Measurements from ENCODE around the gene C16orf96. TPM values are rescaled to one million over a fixed set of nuclear protein-coding genes. Genes with fewer than 3 reads are reported as not detected.

The C16orf96 gene
- total RNA-seq, 2 donors from 2014 or later = 1.5 to 1.6 TPM

DNA sequence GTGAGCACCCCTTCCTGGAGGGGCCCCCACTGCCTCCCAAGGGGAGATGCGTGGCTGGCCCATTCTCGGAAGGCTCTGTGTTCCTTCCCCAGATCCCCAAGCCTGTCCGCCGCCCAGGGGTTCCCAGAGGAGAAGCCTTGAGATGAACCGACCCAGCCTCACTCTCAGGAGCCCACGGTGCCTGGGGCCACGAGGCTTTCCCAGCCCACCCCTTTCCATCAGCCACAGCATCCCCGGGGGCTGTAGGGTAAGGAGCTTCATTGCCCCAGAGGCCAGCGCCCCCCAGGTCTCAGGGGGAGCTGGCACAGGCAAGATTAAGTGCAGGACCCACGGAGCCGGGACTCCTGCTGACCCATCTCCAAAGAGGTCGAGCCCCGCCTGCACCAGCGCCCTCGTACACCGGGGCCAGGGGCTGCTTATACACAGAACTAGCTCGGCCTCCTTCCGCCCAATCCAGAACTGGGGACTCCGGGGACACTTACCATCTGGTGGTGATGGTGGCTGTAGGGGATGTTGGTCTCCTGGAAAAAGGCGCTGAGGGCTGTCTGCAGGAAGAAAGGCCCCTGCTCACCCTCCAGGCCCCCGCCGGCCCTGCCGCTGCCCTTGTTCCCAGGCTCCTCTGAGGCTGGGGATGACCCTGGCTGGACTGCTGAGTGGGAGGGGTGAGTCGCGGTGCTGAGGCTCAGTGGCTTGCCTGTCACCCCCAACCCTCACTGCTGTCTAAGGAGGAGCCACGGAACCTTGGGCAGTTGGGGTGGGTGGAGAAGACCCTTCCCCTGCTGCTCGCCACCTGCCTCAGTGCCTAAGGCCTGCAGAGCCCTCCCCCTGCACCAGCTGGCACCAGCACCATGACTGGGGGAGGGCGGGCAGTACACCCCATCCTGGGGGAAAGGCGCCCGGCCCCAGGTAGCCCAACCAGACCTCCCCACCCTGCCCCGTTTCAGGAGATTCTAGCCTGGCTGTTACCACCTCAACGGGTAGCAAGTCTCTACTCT is 54.2 kb downstream of the C16orf96 start:
- H3K27me3 ChIP-seq (ENCODE audit: control insufficient read depth, insufficient read depth, low read length, poor library complexity, severe bottlenecking) = no peaks in the 10 kb centered on the region
- no peak overlapping the region for H3K27ac ChIP-seq (ENCODE audit: low read depth, low read length)
- 91% methylated on average over 18 to 32 of the region's 32 CpGs for WGBS, 2 experiments (ENCODE audit: insufficient coverage in 1 of 2, insufficient read length in 1 of 2)
- H3K4me3 ChIP-seq (ENCODE audit: low read length) = no peak overlapping the region
- peaks cover 8% of the 10 kb centered on the region for H3K36me3 ChIP-seq (ENCODE audit: control insufficient read depth, insufficient read depth, low read length)
- H3K27ac Mint-ChIP-seq = no peak overlapping the region
- no peak overlapping the region for H3K4me3 Mint-ChIP-seq
- peak; percentile 59 for DNase-seq
- no peaks in the 10 kb centered on the region for H3K27me3 Mint-ChIP-seq (ENCODE audit: insufficient read depth)
- peaks cover 7% of the 10 kb centered on the region for H3K36me3 Mint-ChIP-seq (ENCODE audit: low read depth)
- H3K9me3 ChIP-seq (ENCODE audit: control insufficient read depth, low read length) = no peaks in the 10 kb centered on the region
- no peak overlapping the region for H3K9ac ChIP-seq (ENCODE audit: extremely low read depth, low read length, poor library complexity, severe bottlenecking)
- H3K4me1 ChIP-seq (ENCODE audit: control insufficient read depth, insufficient read depth, low read length) = peaks cover 7% of the 10 kb centered on the region
- H3K9me3 Mint-ChIP-seq = no peaks in the 10 kb centered on the region
- peaks cover 10% of the 10 kb centered on the region for H3K4me1 Mint-ChIP-seq
- TF ChIP-seq, protein P1, sequence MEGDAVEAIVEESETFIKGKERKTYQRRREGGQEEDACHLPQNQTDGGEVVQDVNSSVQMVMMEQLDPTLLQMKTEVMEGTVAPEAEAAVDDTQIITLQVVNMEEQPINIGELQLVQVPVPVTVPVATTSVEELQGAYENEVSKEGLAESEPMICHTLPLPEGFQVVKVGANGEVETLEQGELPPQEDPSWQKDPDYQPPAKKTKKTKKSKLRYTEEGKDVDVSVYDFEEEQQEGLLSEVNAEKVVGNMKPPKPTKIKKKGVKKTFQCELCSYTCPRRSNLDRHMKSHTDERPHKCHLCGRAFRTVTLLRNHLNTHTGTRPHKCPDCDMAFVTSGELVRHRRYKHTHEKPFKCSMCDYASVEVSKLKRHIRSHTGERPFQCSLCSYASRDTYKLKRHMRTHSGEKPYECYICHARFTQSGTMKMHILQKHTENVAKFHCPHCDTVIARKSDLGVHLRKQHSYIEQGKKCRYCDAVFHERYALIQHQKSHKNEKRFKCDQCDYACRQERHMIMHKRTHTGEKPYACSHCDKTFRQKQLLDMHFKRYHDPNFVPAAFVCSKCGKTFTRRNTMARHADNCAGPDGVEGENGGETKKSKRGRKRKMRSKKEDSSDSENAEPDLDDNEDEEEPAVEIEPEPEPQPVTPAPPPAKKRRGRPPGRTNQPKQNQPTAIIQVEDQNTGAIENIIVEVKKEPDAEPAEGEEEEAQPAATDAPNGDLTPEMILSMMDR (conservative IDR thresholded peaks at IDR 0.05) = no peak

DNA sequence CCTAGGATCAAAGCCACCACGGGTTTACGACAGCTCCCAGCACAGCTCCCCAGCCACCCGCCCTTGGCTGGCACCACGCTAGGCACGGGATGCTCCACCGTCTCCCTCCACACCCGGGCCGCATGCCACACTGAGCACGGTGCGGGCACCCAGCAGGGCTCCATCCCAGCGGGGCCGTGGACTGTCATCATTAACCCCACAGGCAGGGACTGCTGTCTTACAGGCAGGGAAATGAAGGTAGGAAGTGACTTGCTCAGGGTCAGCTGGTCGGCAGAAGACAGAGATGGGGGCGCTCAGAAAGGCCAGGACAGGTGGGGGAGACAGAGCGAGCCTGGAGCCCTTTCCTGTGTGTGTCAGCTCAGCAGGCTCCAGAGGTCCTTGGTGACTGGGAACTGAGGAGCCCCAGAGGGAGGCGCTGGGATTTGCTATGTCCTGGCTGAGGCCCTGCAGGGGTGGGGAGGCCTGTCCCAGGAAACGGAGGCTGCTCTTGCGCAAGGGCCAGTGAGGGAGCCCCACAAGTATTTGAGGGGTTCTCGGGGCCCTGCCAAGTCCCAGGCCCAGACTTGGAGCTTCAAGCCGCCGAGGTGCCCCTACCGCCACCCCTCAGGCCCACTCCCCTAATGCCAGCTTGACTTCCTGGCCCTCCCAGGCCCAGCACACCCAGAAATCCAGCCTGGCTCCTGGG is 55.3 kb downstream of the C16orf96 start:
- H3K9me3 Mint-ChIP-seq = no peaks in the 10 kb centered on the region
- H3K27ac Mint-ChIP-seq = peak overlapping the region; percentile 29
- peaks cover 7% of the 10 kb centered on the region for H3K36me3 Mint-ChIP-seq (ENCODE audit: low read depth)
- H3K4me3 Mint-ChIP-seq = no peak overlapping the region
- H3K4me1 Mint-ChIP-seq = peaks cover 11% of the 10 kb centered on the region
- 89 to 96% methylated on average over 14 to 22 of the region's 22 CpGs for WGBS, 2 experiments (ENCODE audit: insufficient coverage in 1 of 2, insufficient read length in 1 of 2)
- Histone ChIP-seq H3K27ac (ENCODE audit: low read depth, low read length) (no peak overlapping the region), H3K4me3 (ENCODE audit: low read length) (no peak overlapping the region), H3K9ac (ENCODE audit: extremely low read depth, low read length, poor library complexity, severe bottlenecking) (no peak overlapping the region), H3K9me3 (ENCODE audit: control insufficient read depth, low read length) (no peaks in the 10 kb centered on the region), H3K4me1 (ENCODE audit: control insufficient read depth, insufficient read depth, low read length) (peaks cover 7% of the 10 kb centered on the region), H3K36me3 (ENCODE audit: control insufficient read depth, insufficient read depth, low read length) (peaks cover 8% of the 10 kb centered on the region), H3K27me3 (ENCODE audit: control insufficient read depth, insufficient read depth, low read length, poor library complexity, severe bottlenecking) (no peaks in the 10 kb centered on the region)
- TF ChIP-seq, protein P1 (conservative IDR thresholded peaks at IDR 0.05) = no peak
- H3K27me3 Mint-ChIP-seq (ENCODE audit: insufficient read depth) = no peaks in the 10 kb centered on the region
- peak; percentile 56 for DNase-seq

DNA sequence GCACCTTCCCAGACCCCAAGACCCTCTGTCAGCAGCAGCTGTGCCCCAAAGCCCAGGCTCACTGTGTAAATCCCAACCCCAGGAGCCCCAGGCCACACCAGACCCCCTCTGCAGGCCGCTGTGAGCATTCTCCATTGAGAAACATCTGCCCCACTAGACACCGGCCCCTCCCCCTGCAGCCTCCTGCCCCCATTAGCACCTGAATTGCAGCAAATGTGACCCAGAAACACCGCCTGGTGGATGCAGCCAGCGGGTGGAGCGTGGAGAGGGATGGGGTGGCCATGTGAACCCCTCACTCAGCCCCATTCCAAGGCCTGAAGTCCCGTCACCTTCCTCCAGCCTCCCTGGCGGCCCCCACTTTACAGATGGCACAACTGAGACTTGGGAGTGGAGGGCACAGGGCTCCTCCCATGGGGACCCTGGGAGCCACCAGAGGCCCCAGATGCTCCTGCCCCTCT is 56.4 kb downstream of the C16orf96 start:
- no peaks in the 10 kb centered on the region for H3K9me3 Mint-ChIP-seq
- H3K9ac ChIP-seq (ENCODE audit: extremely low read depth, low read length, poor library complexity, severe bottlenecking) = no peak overlapping the region

More for the DNA sequence above, 56.4 kb downstream of the C16orf96 start:
- peak; percentile 87 for DNase-seq
- no peaks in the 10 kb centered on the region for H3K27me3 ChIP-seq (ENCODE audit: control insufficient read depth, insufficient read depth, low read length, poor library complexity, severe bottlenecking)
- peaks cover 14% of the 10 kb centered on the region for H3K4me1 Mint-ChIP-seq
- peaks cover 4% of the 10 kb centered on the region for H3K36me3 ChIP-seq (ENCODE audit: control insufficient read depth, insufficient read depth, low read length)
- H3K4me3 ChIP-seq (ENCODE audit: low read length) = peak overlapping the region; percentile 93
- H3K27ac ChIP-seq (ENCODE audit: low read depth, low read length) = no peak overlapping the region
- H3K4me3 Mint-ChIP-seq = peak overlapping the region; percentile 77
- H3K4me1 ChIP-seq (ENCODE audit: control insufficient read depth, insufficient read depth, low read length) = peaks cover 7% of the 10 kb centered on the region
- WGBS, 2 experiments (ENCODE audit: insufficient coverage in 1 of 2, insufficient read length in 1 of 2) = 72 to 84% methylated on average over 4 to 7 of the region's 7 CpGs
- TF ChIP-seq, protein P1 (conservative IDR thresholded peaks at IDR 0.05) = peak; percentile 67
- peaks cover 3% of the 10 kb centered on the region for H3K36me3 Mint-ChIP-seq (ENCODE audit: low read depth)
- no peaks in the 10 kb centered on the region for H3K27me3 Mint-ChIP-seq (ENCODE audit: insufficient read depth)
- no peaks in the 10 kb centered on the region for H3K9me3 ChIP-seq (ENCODE audit: control insufficient read depth, low read length)
- no peak overlapping the region for H3K27ac Mint-ChIP-seq

Measured in endodermal cell (in vitro differentiated cells).